ENCODE measurements around the gene PRAMEF1.
"Not testable (repeated sequence)": the region's sequence is repeated elsewhere in the genome, so short reads cannot be mapped to it uniquely, and the experiment has no call there.

The PRAMEF1 gene

DNA sequence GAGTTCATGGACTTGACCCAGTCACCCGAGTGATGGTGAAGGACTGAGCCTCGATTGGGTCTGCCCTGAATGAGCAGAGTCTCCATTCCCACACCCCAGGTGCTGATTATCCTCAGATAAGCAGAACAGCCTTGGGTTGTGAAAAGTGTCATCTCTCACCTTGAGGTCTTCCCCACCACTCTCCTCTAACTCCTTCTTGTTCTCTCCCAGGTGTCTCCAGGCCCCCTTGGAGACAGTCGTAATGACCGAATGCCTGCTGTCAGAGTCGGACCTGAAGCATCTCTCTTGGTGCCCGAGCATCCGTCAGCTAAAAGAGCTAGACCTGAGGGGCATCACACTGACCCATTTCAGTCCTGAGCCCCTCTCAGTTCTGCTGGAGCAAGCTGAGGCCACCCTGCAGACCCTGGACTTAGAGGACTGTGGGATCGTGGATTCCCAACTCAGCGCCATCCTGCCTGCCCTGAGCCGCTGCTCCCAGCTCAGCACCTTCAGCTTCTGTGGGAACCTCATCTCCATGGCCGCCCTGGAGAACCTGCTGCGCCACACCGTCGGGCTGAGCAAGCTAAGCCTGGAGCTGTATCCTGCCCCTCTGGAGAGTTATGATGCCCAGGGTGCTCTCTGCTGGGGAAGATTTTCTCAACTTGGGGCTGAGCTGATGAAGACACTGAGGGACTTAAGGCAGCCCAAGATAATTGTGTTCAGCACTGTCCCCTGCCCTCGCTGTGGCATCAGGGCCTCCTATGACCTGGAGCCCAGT is 14.2 kb upstream of the PRAMEF1 start:
- no peak for DNase-seq

DNA sequence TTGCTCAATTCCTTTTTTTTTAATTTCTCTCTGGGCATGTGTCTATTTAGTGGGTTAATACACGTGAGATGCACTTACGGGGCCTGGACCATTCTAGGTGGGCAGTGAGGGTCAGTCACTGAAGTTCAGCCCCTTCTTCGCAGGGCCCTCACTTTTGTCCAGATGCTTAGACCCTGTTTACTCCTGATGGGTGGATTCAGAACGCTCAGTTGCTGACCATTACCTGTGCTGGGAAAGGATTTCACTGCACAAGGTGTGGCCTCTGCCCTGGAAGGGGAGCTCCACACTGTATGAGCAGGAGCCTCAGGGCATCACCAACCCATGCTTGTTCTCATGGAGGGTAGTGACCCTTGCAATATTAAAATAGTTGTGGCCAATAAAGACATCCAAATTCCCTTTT is 13.1 kb upstream of the PRAMEF1 start:
- no peak for DNase-seq

DNA sequence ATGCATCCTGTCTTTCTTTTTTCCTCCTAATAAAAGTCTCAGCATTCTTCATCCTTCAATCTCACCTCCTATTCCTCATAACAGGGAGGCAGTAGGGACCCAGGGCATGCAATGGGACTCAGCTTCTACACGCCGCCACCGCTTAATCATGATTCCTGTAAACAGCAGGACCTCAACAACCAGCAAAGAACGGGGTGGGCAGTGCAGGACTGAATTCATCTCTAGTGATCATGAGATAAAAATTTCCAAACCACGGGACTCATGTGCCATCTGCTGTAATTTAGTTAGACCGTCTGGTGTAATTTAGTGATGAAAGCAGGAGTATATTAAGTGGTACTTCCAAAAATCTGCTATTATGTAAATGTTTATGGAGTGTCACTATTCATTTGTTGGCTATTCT is 12.3 kb upstream of the PRAMEF1 start:
- no peak for DNase-seq

DNA sequence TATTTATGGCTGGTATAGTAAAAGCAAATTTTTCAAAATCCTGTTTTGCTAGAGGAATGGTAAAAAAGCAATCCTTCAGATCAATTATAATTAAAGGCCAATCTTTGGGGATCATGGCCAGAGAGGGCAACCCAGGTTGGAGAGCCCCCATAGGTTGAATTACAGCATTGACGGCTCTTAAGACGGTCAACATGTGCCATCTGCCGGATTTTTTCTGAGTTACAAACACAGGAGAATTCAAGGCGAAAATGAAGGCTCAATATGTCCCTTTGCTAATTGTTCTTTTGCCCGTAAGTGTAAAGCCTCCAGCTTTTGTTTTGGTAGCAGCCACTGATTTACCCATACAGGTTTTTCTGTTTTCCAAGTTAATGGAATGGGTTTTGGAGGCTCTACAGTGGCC is 9.7 kb upstream of the PRAMEF1 start:
- not testable (repeated sequence) for DNase-seq

DNA sequence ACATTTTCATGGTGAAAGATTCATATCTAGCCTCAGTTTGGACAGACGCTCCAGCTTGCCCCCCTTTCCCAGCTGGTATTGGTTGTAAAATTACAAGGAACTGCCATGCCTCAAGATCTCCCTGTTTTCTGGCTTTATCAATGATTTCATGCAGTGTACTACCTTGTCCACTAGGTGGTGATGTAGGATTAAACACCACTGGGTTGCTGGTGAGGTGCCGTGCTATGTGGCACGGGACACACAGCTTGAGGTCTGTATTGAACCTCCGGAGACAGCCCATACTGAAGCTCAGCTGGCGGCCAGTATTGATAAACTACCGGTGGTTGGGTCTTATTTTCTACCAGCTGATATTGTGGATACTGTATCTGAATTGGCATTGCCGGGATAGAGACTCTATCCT is 7.4 kb upstream of the PRAMEF1 start:
- not testable (repeated sequence) for DNase-seq

DNA sequence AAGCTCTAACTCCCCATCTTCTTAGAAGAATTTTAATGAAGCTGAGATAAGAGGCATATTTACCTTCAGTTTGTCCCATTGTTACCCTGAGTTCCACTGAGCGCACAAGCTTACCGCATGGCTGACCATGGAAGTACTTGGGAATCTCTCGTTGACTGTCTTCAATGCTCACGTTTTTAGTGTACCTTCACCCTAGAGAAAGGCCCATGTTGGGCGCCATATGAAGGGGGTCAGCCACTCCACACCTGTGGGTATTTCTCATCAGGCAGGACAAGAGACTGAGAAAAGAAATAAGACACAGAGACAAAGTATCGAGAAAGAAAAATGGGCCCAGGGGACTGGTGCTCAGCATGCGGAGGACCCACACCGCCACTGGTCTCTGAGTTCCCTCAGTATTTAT is 6.5 kb upstream of the PRAMEF1 start:
- not testable (repeated sequence) for DNase-seq

DNA sequence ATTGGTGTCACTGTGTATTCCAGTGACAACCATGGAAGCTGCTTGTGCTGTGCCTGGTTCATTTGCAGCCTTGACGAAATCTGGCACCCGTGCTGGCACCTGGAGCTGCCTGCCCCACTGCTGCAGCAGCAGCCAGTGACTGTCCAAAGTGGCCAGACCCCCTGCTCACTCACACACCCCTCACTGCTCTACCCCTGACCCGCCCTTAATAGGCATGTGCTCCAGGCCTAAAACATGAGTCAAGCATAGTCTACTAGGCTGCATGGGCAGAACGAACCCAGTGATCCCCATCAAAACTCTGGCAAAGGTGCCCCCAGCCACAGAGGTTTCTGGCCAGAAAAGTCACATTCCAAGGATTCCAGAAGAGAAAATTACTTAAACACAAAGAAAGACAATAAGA is 7.7 kb downstream of the PRAMEF1 start:
- DNase-seq, result no peak

DNA sequence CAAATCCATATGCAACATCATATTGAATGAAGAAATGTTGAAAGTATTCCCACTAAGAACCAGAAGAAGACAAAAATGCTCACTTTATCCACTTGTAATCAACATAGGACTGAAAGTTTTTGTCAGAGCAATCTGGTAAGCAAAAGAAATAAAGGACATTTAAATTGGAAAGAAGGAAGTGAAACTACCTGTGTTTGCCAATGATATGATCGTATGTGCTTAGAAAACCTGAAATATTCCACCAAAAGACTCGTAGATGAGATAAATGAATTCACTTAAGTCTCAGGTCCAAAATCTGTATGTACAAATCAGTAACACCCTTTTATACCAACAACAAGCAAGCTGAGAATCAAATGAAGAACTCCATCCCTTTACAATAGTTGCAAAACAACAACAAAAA is 8.5 kb downstream of the PRAMEF1 start:
- no peak for DNase-seq

DNA sequence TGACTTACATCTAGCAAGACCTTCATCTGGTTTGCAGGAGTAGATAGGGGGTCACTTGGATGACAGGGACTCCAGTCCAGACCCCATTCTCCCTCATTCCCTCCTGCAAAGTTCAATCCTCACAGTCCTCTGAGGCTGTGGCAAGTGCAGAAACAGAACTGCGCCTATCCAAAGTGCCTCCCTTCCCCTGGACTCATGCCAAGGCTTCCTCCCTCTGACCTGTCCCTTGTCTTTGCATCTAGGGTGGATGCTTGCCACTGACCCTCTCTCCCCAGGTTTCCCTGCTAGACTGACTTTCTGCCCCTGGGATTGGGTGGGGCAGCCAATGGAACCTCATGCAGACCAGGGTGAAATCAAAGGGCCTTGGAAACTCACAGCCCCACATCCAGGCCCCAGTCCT is 18.7 kb downstream of the PRAMEF1 start:
- DNase-seq, result no peak

DNA sequence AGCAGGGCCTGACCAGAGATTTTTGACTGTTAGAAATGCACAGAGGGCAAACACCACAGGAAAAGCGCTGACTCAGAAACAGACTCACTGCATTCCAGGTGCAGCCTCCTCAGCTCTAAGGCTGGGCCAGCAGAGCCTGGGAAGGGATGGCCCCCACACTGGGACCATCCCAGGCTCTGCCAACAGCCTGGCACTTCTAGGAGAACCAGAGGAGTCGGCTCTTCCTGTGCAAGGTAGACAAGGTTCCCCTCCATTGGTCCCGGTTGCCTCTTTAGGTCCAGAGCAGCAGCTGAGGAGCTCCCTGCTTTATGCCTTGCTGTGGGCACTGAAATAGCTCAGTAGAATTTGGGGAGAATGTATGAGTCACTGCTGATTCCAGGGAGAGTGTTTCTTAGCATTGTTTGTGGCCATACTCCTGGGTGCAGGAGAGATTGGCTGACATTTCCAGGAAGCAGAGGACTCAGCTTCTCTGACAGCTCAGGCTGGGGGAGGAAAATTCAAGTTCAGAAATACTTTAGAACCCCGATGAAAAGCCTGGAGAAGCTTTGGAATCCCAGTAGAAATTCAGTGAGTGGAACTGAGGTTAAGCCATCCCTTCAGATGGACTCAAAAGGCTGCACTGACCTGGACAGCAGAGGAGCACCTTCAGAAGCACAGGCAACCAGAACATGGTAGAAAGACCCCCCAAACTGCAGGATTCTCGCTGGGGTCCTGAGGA is 19.7 kb downstream of the PRAMEF1 start:
- DNase-seq, result no peak

DNA sequence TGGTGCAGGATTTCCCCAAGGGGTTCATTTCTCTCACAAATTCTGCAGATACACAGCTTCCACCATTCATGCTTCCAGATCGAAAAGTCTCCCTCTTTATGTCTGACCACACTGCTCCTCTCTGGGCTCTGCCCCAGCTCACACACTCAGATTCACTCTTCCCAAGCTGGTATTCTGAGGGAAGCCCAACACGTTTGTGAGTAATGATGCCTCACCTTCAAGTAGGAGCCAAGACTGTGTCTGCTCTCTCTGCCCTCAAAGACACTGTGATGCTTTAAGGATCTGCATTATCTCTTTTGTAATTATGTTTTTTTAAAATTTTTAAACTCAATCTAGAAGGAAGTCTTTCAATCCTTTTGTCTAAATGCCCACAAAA is 20.2 kb downstream of the PRAMEF1 start:
- DNase-seq, result no peak

DNA sequence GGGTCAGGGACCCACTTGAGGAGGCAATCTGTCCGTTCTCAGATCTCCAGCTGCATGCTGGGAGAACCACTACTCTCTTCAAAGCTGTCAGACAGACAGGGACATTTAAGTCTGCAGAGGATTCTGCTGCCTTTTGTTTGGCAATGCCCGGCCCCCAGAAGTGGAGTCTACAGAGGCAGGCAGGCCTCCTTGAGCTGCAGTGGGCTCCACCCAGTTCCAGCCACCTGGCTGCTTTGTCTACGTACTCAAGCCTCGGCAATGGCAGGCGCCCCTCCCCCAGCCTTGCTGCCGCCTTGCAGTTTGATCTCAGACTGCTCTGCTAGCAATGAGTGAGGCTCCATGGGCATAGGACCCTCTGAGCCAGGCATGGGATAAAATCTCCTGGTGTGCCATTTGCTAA is 27.9 kb downstream of the PRAMEF1 start:
- not testable (repeated sequence) for DNase-seq

DNA sequence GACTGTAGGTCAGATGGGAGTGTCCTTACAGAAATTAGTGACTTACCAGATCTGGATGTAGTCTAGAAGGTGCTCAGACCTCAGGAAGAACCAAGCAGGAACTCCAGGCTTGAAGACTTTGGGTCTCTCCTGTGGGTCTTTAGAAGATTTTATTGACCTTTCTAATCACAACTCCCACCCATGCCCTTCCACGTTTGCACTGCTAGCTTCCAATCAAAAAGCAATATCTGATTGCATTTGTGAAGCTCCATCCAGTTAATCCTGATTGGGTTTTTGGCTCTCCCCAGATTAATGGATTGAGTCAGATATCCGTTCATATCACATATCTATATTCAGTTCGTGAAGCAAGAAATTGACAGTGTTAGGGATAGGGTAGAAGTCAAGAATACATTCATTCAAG is 40.1 kb downstream of the PRAMEF1 start, which contains the start of gene PRAMEF11:
Gene PRAMEF11 (minus strand): TSS at position 101 of the 400 bp plus-strand sequence. CDS start 2,621 bp downstream, outside the sequence.
- DNase-seq, result not testable (repeated sequence)

DNA sequence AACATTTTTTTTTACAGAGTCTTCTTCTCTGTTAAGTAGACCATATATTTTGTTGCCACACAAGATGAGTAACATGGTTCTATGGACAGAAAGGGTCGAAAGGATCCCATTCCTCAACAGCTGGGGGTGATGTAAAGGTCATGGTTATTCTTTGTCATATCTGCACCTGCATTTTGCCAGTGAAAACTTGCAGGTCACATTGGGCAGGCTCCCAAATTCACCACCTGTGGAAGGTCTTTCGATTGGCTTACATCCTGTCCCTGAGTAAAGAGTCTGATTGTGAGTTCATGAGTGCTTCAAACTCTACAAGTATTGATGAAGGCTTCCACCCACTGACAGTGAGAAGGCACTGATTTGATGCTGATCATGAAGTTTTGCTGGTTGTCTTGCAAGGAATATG is 42.1 kb downstream of the PRAMEF1 start:
- not testable (repeated sequence) for DNase-seq
